WTC11 (cell line): ENCODE measurements around the gene GSG1L.
"Not testable (repeated sequence)": the region's sequence is repeated elsewhere in the genome, so short reads cannot be mapped to it uniquely, and the experiment has no call there.

Source experiments
- CTCF ChIP-seq: fragments of 200-600 bp; IDR thresholded peaks from 2 replicates; pipeline ENCODE4 v1.8.0; 2022; ENCODE audit warnings: antibody characterized with exemption
- ELF4 ChIP-seq: sonication (generic); formaldehyde crosslinking; IDR thresholded peaks from 2 replicates; pipeline ENCODE4 v1.8.1; 2022; ENCODE audit warnings: low read depth, mild to moderate bottlenecking, moderate library complexity, missing genetic modification reagents
- ETV6 ChIP-seq: sonication (generic); formaldehyde crosslinking; IDR thresholded peaks from 2 replicates; pipeline ENCODE4 v1.8.1; 2022; ENCODE audit warnings: mild to moderate bottlenecking, missing genetic modification reagents
- KAT7 ChIP-seq: sonication (generic); formaldehyde crosslinking; IDR thresholded peaks from 2 replicates; pipeline ENCODE4 v1.8.1; 2023; ENCODE audit warnings: missing genetic modification reagents, mild to moderate bottlenecking, borderline replicate concordance
- MLX ChIP-seq: sonication (generic); formaldehyde crosslinking; IDR thresholded peaks from 2 replicates; pipeline ENCODE4 v1.8.1; 2023; ENCODE audit warnings: mild to moderate bottlenecking, missing genetic modification reagents, moderate library complexity
- ZNF232 ChIP-seq: sonication (generic); formaldehyde crosslinking; IDR thresholded peaks from 2 replicates; pipeline ENCODE4 v1.8.0; 2022; ENCODE audit warnings: mild to moderate bottlenecking, missing genetic modification reagents
- ZNF281 ChIP-seq: sonication (generic); formaldehyde crosslinking; IDR thresholded peaks from 2 replicates; pipeline ENCODE4 v1.8.0; 2023; ENCODE audit warnings: mild to moderate bottlenecking, missing genetic modification reagents

GRCh38 chr16:27942071-27942470 lies 121.4 kb downstream of the GSG1L start:
- TF ChIP-seq CTCF; MLX (CRISPR knock-in tag); KAT7 (CRISPR knock-in tag); ZNF232 (CRISPR knock-in tag); ELF4 (CRISPR knock-in tag); ZNF281; ETV6 (CRISPR knock-in tag): not testable (repeated sequence)
